OCI-LY7 (cell line): ENCODE results near the gene MTERF4. TPM values are rescaled to one million over a fixed set of nuclear protein-coding genes. Genes with fewer than 3 reads are reported as not detected.

Source experiments
- BruUV-seq: library from RNA; stranded (reverse); fragments of 400-500 nt; replicated peaks from 2 replicates; lab custom pipeline; 2021; lab: Mats Ljungman, UMichigan
- CTCF ChIA-PET: fragments of 300-600 bp; sonication (Branson Sonifier 250); formaldehyde crosslinking; loops from one replicate; lab custom pipeline; 2022; ENCODE audit warnings: antibody characterized with exemption; ENCODE audit not compliant: unreplicated experiment; lab: Charles Lee
- POLR2A ChIA-PET: fragments of 300-600 bp; sonication (Branson Sonifier 250); formaldehyde crosslinking; loops from one replicate; lab custom pipeline; 2022; ENCODE audit warnings: antibody characterized with exemption; lab: Charles Lee
- DNase-seq: peaks from one replicate; pipeline ENCODE4 v3.0.0-alpha.2; 2015; ENCODE audit warnings: low spot score
- H2AFZ ChIP-seq: fragments of 200-600 bp; sonication (generic), shearing (Covaris generic); 2 replicates; pipeline ENCODE4 v1.6.1; 2014; ENCODE audit warnings: mild to moderate bottlenecking, antibody characterized with exemption, low read length, moderate library complexity
- H3K27ac ChIP-seq: fragments of 200-600 bp; sonication (generic); 2 replicates; pipeline ENCODE4 v1.5.1; 2014; ENCODE audit warnings: mixed run types, low read depth, mild to moderate bottlenecking, moderate library complexity, low read length, inconsistent platforms; ENCODE audit not compliant: poor library complexity, severe bottlenecking
- H3K36me3 ChIP-seq: fragments of 200-600 bp; sonication (generic); 2 replicates; pipeline ENCODE4 v1.6.1; 2014; ENCODE audit warnings: mild to moderate bottlenecking, antibody characterized with exemption, low read length, moderate library complexity, mixed read lengths; ENCODE audit not compliant: insufficient read depth
- H3K4me1 ChIP-seq: fragments of 200-600 bp; sonication (generic); 2 replicates; pipeline ENCODE4 v1.5.1; 2014; ENCODE audit warnings: mild to moderate bottlenecking, low read length; ENCODE audit not compliant: insufficient read depth, poor library complexity, severe bottlenecking
- H3K4me2 ChIP-seq: fragments of 200-600 bp; sonication (generic); 2 replicates; pipeline ENCODE4 v1.6.1; 2014; ENCODE audit warnings: mild to moderate bottlenecking, low read length
- H3K4me3 ChIP-seq: fragments of 200-600 bp; sonication (generic); 2 replicates; pipeline ENCODE4 v1.5.1; 2014; ENCODE audit warnings: mild to moderate bottlenecking, low read depth, low read length; ENCODE audit not compliant: poor library complexity, severe bottlenecking
- H3K79me2 ChIP-seq: fragments of 200-600 bp; sonication (generic); 2 replicates; pipeline ENCODE4 v1.6.1; 2016; ENCODE audit warnings: low read depth, mild to moderate bottlenecking, low read length, moderate library complexity, mixed read lengths; ENCODE audit not compliant: insufficient read depth
- H3K9me2 ChIP-seq: fragments of 200-600 bp; sonication (generic); 2 replicates; pipeline ENCODE4 v1.6.1; 2016; ENCODE audit warnings: mild to moderate bottlenecking, low read length, mixed read lengths; ENCODE audit not compliant: insufficient read depth
- H3K9me3 ChIP-seq: fragments of 200-600 bp; sonication (generic); 2 replicates; pipeline ENCODE4 v1.6.1; 2014; ENCODE audit warnings: mild to moderate bottlenecking, mixed run types, low read length, mixed read lengths
- H4K20me1 ChIP-seq: fragments of 200-600 bp; sonication (generic); 2 replicates; pipeline ENCODE4 v1.6.1; 2014; ENCODE audit warnings: mild to moderate bottlenecking, antibody characterized with exemption, low read length, moderate library complexity, mixed read lengths; ENCODE audit not compliant: insufficient read depth
- EZH2phosphoT487 ChIP-seq: fragments of 200-600 bp; sonication (generic); IDR thresholded peaks from 2 replicates; pipeline ENCODE4 v1.6.1; 2018; ENCODE audit warnings: low read depth, borderline replicate concordance, mild to moderate bottlenecking, mixed run types, antibody characterized with exemption, low read length, moderate library complexity, mixed read lengths
- intact Hi-C: fragments of 100-400 bp; cut with micrococcal nuclease; formaldehyde crosslinking; loops from one replicate; pipeline ENCODE4 v1.10.0; 2022; ENCODE audit not compliant: unreplicated experiment
- total RNA-seq, 2 experiments: library from RNA; depleted of rRNA in 1 of 2; stranded (reverse); fragments of >200 nt in 1 of 2; shearing (Covaris generic) in 1 of 2; gene quantifications; 2 replicates each; pipeline ENCODE4 v1.2.3, GENCODE V29; 2014 to 2022
- TF ChIP-seq, protein P1 (sequence below): fragments of 200-600 bp; sonication (generic); conservative IDR thresholded peaks from 2 replicates; pipeline ENCODE4 v1.5.1; 2014; ENCODE audit warnings: mild to moderate bottlenecking, antibody characterized with exemption, low read length, moderate library complexity, mixed read lengths

MTERF4 gene
- total RNA-seq, 2 experiments from 2014 or later: 48.2 to 58.9 TPM

DNA sequence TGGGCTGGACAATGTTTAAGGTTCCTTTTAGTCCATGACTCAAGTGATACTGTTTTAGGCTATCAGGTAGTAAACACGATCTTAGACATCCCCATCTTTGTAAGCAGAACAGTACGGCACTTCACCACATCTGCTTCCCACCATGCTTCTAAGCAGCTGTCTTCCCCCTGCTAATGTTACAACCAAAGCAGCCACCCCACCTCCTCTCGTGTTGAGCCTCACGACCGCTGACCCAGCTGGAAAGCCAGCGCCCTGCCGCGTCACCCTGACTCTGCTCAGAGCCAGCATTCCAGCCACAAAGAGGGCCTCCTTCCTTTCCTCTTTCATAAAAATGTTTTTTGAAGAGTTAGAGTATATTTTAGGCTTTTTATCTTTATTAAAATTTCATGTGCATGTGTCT, 9.4 kb downstream of the MTERF4 start:
- Histone ChIP-seq H3K4me3 (no peak overlapping the region), H4K20me1 (no peaks in the 10 kb centered on the region), H3K79me2 (peaks cover 5% of the 10 kb centered on the region; the same call in 1 of the 2 replicates), H3K4me1 (peaks cover 7% of the 10 kb centered on the region), H3K36me3 (peaks cover 93% of the 10 kb centered on the region), H2AFZ (no peak overlapping the region), H3K27ac (no peak overlapping the region), H3K9me2 (no peaks in the 10 kb centered on the region), H3K4me2 (no peak overlapping the region), H3K9me3 (no peaks in the 10 kb centered on the region)
- intact Hi-C loops: no loop called here
- TF ChIP-seq, protein P1, sequence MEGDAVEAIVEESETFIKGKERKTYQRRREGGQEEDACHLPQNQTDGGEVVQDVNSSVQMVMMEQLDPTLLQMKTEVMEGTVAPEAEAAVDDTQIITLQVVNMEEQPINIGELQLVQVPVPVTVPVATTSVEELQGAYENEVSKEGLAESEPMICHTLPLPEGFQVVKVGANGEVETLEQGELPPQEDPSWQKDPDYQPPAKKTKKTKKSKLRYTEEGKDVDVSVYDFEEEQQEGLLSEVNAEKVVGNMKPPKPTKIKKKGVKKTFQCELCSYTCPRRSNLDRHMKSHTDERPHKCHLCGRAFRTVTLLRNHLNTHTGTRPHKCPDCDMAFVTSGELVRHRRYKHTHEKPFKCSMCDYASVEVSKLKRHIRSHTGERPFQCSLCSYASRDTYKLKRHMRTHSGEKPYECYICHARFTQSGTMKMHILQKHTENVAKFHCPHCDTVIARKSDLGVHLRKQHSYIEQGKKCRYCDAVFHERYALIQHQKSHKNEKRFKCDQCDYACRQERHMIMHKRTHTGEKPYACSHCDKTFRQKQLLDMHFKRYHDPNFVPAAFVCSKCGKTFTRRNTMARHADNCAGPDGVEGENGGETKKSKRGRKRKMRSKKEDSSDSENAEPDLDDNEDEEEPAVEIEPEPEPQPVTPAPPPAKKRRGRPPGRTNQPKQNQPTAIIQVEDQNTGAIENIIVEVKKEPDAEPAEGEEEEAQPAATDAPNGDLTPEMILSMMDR: no peak
- TF ChIP-seq EZH2phosphoT487: no peak
- ChIA-PET CTCF (no interaction called here), POLR2A (no interaction called here)
- no TSS peak for BruUV-seq
- DNase-seq: no peak

GRCh38 chr2:241091734-241092445, 10.2 kb downstream of the MTERF4 start:
- CTCF ChIA-PET: no interaction called here
- POLR2A ChIA-PET: no interaction called here
- TF ChIP-seq EZH2phosphoT487: no peak
- TF ChIP-seq, protein P1: no peak
- Histone ChIP-seq H3K4me2 (no peak overlapping the region), H3K27ac (no peak overlapping the region), H2AFZ (no peak overlapping the region), H4K20me1 (no peaks in the 10 kb centered on the region), H3K79me2 (no peaks in the 10 kb centered on the region), H3K4me1 (peaks cover 7% of the 10 kb centered on the region), H3K9me2 (no peaks in the 10 kb centered on the region), H3K9me3 (no peaks in the 10 kb centered on the region), H3K36me3 (peaks cover 93% of the 10 kb centered on the region), H3K4me3 (no peak overlapping the region)
- intact Hi-C loops: no loop called here
- no TSS peak for BruUV-seq
- no peak for DNase-seq

DNA sequence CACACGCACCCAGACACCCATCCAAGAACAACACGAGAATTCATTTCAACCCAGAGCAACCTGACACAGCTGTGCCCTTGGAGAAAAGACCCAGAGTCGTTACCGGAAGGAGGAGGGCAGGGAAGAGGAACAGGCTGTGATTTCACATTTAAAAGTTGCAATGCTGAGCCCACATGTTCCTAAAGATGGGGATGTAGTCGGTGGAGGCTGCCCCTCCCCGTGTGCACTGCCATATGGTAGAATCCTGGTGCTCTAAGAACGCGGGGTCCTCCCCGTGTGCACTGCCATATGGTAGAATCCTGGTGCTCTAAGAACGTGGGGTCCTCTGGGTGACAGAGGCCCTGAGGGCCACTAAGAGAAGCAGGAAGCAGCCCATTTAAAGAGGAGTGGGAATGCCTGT, 10.9 kb downstream of the MTERF4 start:
- no peak overlapping the region for H2AFZ ChIP-seq
- POLR2A ChIA-PET: no interaction called here
- no peaks in the 10 kb centered on the region for H3K9me3 ChIP-seq
- no peaks in the 10 kb centered on the region for H3K79me2 ChIP-seq
- intact Hi-C loops: no loop called here
- DNase-seq: no peak
- no TSS peak for BruUV-seq
- no peak overlapping the region for H3K4me3 ChIP-seq
- no peak overlapping the region for H3K27ac ChIP-seq
- CTCF ChIA-PET: no interaction called here
- no peak for TF ChIP-seq EZH2phosphoT487
- TF ChIP-seq, protein P1: no peak
- H3K9me2 ChIP-seq: no peaks in the 10 kb centered on the region
- H3K4me1 ChIP-seq: peaks cover 7% of the 10 kb centered on the region
- H4K20me1 ChIP-seq: no peaks in the 10 kb centered on the region
- no peak overlapping the region for H3K4me2 ChIP-seq
- H3K36me3 ChIP-seq: peaks cover 93% of the 10 kb centered on the region
